NAMALWA (cell line): ENCODE results near the gene PCGF1.
A peak's percentile ranks its signal among the peaks of the same experiment; 100 is the strongest.
"Not testable (repeated sequence)": the region's sequence is repeated elsewhere in the genome, so short reads cannot be mapped to it uniquely, and the experiment has no call there.

Source experiments
- DNase-seq: peaks from one replicate; pipeline ENCODE4 v3.0.0-alpha.2; 2015; ENCODE audit warnings: low spot score

The PCGF1 gene

DNA sequence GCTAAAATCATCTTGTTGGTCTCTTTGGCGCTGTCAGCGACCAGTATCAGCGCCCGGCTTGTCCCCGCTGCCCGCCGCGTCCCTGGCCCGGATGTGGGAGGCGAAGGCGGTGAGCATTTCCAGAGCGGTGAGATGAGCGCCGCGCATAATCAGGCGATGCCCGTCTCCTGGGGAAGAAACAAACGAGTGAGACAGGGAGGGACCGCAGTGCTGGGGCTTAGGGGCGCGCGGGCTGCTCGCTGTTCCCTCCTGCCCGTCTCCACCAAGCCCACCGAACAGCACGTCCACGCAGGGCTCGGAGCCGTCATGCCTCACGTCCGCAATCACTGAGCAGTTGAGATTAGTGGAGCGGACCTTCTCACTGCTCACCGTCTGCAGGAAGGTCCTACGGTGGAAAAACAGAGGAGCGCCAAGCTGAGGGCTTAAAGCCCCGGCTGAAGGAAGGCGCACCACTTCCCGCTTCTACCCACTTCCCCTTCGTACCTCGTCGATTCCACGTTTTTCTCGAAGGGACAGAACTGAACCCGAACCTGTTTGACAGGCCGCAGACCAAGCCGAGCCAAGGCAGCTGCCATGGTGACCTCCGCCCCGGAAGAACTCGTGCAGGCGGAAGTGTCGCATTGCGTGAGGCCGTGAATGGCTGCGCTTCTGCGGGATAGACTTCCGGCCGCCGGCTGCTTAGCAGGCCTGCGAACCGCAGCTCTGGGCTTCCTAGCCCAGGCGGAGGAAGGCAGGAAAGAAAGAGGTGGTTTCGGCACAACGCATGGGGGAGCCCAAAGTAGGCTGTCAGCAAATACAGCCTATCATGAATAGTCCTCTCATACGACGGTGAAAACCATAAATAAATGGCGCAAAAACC is 35.2 kb downstream of the PCGF1 start, which contains the start of gene MRPL53:
Gene MRPL53 (minus strand): TSS at position 595 of the 859 bp plus-strand sequence. CDS start 20 bp downstream, at position 575.
- peak; percentile 97 for DNase-seq

GRCh38 chr2:74471332-74472065 is 36.0 kb downstream of the PCGF1 start:
- no peak for DNase-seq

DNA sequence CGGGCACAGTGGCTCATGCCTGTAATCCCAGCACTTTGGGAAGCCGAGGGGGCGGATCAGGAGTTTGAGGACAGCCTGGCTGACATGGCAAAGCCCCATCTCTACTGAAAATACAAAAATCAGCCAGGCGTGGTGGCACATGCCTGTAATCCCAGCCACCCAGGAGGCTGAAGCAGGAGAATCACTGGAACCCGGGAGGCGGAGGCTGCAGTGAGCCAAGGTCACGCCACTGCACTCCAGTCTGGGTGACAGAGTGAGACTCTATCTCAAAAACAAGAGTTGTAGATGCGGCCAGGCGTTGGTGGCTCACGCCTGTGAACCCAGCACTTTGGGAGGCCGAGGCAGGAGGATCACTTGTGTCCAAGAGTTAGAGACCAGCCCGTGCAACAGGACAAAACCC is 36.8 kb downstream of the PCGF1 start:
- not testable (repeated sequence) for DNase-seq

GRCh38 chr2:74464406-74464805 is 43.1 kb downstream of the PCGF1 start:
- no peak for DNase-seq

GRCh38 chr2:74462786-74463105 is 44.7 kb downstream of the PCGF1 start:
- DNase-seq: no peak

DNA sequence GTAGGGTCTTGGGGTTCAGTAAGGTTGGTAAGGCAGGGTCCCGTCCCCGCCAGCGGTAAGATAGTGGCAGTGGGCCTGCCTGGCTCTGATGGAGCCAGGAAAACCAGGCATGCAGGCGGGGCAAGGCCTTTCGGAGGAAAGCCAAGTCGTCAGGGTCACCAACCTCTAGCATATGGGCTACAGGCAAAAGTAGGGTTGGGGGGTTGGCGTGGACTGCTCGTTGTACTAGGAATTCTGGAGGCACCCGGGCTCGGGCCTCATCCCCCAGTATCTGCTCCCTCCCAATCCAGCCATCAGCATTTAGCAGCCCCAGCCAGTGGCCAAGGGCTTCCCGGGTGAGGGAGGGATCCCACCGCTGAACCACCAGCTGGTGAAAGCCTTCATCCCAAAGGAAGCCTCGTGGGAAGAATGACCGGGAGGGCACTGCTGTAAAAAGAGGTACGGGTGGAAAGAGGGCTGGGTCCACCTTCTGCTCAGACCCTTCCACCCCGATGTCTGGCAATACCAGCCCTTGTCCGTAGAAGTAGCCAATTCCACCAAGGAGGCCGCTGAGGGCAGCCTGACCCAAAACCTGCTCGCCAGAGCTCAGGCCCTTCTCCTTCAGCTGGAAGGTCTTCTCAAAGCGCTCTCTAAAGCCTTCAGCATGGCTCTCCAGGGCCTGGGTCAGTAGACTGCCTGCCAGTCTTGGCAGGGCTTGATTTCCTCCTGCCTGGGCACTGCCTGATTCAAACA is 45.3 kb downstream of the PCGF1 start:
- no peak for DNase-seq

GRCh38 chr2:74461187-74462053 is 46.1 kb downstream of the PCGF1 start:
- DNase-seq: peak; percentile 55

DNA sequence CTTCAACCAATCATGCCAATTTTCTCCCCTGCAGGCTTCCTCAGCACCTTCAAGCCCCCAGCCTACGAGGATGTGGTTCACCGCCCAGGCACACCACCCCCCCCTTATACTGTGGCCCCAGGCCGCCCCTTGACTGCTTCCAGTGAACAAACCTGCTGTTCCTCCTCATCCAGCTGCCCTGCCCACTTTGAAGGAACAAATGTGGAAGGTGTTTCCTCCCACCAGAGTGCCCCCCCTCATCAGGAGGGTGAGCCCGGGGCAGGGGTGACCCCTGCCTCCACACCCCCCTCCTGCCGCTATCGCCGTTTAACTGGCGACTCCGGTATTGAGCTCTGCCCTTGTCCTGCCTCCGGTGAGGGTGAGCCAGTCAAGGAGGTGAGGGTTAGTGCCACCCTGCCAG is 47.3 kb downstream of the PCGF1 start:
- DNase-seq: not testable (repeated sequence)

DNA sequence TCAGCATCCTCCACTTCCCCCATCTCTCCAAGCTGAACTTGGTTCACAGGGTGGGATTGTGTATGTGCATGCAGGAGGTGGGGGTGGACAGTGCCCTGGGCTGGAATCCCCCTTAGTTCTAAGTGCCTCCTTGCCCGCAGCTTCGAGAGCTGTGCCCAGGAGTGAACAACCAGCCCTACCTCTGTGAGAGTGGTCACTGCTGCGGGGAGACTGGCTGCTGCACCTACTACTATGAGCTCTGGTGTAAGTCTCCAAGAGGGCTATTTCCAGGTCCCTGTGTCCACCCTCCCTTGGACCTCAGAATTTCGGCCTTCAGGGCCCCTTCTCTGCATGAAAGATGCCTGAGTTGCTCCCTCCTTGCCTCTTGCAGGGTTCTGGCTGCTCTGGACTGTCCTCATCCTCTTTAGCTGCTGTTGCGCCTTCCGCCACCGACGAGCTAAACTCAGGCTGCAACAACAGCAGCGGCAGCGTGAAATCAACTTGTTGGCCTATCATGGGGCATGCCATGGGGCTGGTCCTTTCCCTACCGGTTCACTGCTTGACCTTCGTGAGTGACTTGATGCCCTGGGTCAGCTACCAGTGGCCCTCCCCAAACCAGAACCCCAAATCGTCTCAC is 47.9 kb downstream of the PCGF1 start:
- not testable (repeated sequence) for DNase-seq

GRCh38 chr2:74458938-74459363 is 48.5 kb downstream of the PCGF1 start:
- DNase-seq: no peak

DNA sequence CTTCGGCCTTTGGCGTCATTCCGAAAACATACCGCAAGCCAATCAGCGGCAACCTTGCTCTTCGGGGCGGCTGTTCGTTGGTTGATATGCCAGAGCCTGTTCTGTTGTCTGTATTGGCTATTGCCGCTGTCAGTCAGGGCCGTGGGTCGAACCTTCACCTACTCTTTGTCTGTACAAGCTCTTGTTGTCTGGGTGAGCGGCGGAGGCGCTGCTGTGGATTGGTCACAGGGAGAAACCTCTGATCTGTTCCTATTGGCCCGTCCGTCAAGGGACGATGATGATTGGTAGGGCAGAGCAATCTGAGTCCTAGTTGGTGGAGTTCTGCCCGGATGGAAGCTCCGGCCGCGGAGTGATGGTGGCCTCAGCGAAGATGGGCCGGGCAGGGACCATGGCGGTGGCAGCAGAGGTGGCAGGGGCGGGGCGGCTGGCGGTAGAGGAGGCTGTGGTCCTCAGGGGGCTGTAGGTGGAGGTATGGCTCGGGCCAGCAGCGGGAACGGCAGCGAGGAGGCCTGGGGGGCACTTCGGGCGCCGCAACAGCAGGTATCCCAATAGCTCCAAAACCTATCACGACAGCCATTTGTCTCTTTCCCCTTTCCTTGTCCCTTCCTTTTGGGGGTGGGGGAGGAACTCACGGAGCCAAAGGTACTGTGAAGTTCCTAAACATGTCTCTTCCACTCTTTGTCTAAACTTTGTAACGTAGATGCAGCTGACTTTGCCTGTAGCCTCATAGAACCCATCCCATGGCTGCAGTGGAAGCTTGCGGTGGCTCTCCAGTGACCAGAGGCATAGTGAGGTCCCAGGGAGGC is 49.2 kb downstream of the PCGF1 start, which contains the start of gene WBP1:
Gene WBP1 (plus strand): TSS at position 307 of the 806 bp plus-strand sequence. CDS start 165 bp downstream, at position 472.
- peak; percentile 100 for DNase-seq

DNA sequence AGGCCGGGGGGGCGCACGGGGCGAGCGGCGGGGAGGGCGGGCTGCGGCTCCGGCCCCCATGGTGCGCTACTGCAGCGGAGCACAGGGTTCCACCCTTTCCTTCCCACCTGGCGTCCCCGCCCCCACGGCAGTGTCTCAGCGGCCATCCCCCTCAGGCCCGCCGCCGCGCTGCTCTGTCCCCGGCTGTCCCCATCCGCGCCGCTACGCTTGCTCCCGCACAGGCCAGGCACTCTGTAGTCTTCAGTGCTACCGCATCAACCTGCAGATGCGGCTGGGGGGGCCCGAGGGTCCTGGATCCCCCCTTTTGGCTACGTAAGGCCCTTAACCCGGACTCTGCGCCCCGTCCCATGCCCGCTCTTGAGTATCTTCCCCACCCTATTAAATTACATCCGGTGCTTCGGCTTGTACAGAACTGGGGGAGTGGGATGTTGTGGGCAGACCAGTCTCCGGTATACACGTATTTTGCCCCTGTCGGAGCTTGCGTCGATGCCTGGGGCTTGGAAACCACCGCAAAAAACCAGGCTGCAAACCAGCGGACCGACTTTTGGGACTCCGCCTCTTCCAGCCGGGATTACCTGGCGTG is 49.9 kb downstream of the PCGF1 start:
- DNase-seq: peak; percentile 84

GRCh38 chr2:74457129-74457548 is 50.4 kb downstream of the PCGF1 start:
- no peak for DNase-seq
